Non-pigmented ciliary epithelial cell (primary cell): ENCODE measurements around the gene SAV1.
"Not testable (repeated sequence)": the region's sequence is repeated elsewhere in the genome, so short reads cannot be mapped to it uniquely, and the experiment has no call there.

Experiments used
- DNase-seq: peaks from one replicate; pipeline ENCODE4 v3.0.0-alpha.2; 2010; ENCODE audit warnings: low read depth

The SAV1 gene

GRCh38 chr14:50667996-50668825 is at the start of gene SAV1:
Gene SAV1 (minus strand): TSS chr14:50668306. CDS start chr14:50667967, 339 bp downstream.
- DNase-seq = no peak

- DNase-seq = no peak
These were observed 49.7 kb upstream of the SAV1 start for GRCh38 chr14:50717811-50718210.

- DNase-seq = no peak
These were observed 46.5 kb upstream of the SAV1 start for GRCh38 chr14:50714450-50715073.

- no peak for DNase-seq
These were observed 42.9 kb upstream of the SAV1 start for GRCh38 chr14:50711043-50711442.

GRCh38 chr14:50705026-50705593 is 37.0 kb upstream of the SAV1 start:
- DNase-seq = no peak

GRCh38 chr14:50704454-50705010 is 36.4 kb upstream of the SAV1 start:
- no peak for DNase-seq

DNA sequence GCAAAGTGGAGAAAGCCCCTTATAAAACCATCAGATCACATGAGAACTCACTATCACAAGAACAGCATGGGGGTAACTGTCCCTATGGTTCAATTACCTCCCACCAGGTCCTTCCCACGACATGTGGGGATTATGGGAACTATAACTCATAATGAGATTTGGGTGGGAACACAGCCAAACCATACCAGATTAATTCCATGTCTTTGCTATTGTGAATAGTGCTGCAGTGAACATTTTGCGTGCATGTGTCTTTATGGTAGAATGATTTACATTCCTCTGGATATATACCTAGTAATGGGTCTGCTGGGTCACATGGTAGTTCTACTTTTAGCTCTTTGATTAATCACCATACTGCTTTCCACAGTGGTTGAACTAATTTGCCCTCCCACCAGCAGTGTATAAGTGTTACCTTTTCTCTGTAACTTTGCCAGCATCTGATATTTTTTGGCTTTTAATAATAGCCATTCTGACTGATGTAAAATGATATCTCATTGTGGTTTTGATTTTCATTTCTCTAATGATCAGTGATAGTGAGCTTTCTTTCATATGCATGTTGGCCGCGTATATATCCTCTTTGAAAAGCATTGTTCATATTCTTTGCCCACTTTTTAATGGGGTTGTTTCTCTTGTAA is 29.7 kb upstream of the SAV1 start:
- DNase-seq = no peak

DNA sequence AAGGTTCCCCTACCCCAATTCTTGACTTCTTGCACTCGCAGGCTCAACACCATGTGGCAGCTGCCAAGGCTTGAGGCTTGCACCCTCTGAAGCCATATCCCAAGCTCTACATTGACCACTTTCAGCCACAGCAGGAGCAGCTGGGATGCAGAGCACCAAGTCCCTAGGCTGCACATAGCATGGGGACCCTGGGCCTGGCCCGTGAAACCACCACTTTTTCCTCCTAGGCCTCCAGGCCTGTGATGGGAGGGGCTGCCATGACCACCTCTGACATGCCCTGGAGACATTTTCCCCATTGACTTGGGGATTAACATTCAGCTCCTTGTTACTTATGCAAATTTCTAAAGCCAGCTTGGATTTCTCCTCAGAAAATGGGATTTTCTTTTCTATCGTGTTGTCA is 26.2 kb upstream of the SAV1 start:
- not testable (repeated sequence) for DNase-seq

DNA sequence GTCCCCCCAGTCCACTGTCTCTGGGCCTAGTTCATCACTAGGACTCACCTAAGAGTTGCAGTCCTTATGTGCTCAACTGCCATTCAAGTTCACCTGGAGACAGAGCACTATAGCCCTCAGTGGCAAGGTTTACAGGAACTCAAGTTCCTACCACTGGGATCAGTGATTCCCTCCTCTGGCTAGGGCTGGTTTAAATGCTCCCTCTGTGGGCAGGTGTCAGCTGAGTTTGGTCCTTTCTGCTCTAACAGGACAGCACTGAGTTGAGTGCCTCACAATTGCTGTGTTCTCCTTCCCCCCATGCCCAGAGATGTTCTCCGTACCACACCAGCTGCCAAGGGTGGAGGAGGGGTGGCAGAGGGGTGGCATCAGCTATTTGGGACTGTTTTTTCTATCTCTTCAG is 20.8 kb upstream of the SAV1 start:
- no peak for DNase-seq

- DNase-seq = no peak
These were observed 11.6 kb upstream of the SAV1 start for GRCh38 chr14:50679674-50680073.

GRCh38 chr14:50678163-50678562 is 10.1 kb upstream of the SAV1 start:
- DNase-seq = no peak

DNA sequence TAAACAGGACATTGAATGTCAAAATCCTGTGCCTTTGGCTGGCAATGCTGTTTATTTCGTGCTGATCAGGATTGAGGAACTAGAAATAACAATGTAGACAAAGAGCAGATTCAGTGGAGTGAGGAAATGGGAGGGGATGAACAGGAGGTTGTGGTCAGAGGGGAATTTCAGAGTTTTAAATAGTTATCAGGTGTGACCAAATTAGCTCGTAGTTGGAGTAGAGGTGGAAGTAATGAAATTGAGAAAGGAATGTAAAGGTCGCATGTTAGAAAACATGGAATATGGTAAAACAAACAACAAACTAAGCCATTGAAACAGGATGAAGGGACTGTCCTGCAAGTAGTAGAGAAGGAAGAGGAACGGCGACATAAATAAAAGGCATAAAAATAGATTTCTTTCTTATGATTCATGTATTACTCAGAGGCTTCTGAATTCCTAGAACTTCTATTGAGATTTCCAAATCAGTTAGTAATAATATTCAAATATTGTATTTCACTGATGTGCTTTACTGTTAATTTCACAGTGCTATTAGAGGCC is 9.5 kb upstream of the SAV1 start:
- no peak for DNase-seq

DNA sequence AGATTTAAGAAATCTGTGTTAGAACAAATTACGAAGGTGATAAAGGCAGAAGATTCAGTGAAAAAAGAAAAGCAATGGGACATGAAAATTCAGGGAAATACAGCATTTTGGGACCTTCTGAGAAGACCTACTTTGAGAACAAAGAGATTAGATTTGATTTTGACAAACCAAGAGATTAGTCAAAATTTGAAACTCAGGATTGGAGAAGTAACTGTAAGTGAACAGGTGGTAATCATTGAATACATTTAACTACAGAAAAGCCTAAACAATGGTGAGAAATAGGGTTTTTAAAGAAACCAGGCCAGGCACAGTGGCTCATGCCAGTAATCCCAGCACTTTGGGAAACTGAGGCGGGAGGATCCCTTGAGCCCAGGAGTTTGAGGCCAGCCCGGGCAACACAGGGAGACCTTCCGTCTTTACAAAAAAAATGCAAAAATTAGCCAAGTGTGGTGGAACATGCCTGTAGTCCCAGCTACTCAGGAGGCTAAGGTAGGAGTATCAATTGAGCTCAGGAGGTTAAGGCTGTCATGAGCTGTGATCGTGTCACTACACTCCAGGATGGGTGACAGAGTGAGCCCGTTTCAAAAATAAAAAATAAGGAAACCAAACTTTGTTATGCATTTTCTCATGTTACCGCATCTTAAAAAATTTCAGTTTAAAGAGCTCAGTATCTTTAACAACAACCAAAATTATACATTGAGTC is 8.9 kb upstream of the SAV1 start:
- DNase-seq = no peak

DNA sequence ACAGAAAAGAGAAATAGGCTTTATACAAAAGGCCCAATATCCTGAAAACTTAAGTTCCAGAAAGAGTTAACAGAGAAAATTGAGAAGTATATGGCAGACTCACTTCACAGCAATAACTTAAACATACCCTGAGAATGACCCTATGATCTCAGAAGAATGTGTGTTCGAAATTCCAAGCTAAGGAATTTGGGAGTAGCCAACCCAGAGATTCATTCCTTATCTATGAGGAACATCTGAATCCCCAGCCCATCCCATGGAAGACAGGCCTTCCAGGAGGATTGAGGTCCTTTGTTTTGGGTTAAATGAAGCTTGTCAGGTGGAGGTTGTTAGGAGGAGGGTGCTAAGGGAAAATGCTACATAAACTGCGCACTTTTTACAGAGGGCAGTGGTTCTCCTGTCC is 7.5 kb upstream of the SAV1 start:
- DNase-seq = no peak

- DNase-seq = no peak
These were observed 2.8 kb upstream of the SAV1 start for GRCh38 chr14:50670866-50671256.

- DNase-seq = no peak
These were observed 2.2 kb upstream of the SAV1 start for GRCh38 chr14:50670196-50670865.

DNA sequence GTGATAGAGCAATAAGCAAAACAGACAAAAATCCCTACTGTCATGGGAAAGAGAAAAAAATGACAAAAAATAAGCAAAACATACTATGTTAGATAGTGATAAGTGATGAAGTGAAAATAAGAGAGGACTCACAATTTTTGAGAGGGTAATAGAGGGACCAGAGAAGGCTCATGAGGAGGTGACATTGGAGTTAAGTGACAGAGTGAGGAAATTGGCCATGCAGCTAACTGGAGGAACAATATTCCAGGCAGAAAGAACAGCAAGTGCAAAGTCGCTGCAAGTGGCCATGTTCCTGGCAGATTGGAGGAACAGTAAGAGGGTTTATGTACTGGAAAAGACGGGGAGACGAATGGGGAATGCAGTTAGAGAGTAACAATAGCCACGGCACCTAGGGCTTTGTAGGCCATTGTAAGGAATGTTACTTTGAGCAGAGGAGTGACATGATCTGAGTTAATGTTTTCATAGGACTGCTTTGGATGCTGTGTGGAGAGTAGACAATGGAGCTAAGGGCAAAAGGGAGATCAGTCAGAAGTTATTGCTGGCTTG is 1.4 kb upstream of the SAV1 start:
- DNase-seq = no peak

GRCh38 chr14:50668826-50669143 is 679 bp upstream of the SAV1 start:
- DNase-seq = no peak

GRCh38 chr14:50667684-50667995 is 466 bp downstream of the SAV1 start:
- DNase-seq = no peak

GRCh38 chr14:50666772-50667683 is 1.1 kb downstream of the SAV1 start:
- no peak for DNase-seq
